Measurements from ENCODE around the gene RNF167. TPM values are rescaled to one million over a fixed set of nuclear protein-coding genes. Genes with fewer than 3 reads are reported as not detected.

Gene RNF167
- total and polyA plus RNA-seq, 2 of the 13 experiments (the other 11 are each of a cell fraction or from before 2014, with no cell fraction given): 44.1 to 45.4 TPM

DNA sequence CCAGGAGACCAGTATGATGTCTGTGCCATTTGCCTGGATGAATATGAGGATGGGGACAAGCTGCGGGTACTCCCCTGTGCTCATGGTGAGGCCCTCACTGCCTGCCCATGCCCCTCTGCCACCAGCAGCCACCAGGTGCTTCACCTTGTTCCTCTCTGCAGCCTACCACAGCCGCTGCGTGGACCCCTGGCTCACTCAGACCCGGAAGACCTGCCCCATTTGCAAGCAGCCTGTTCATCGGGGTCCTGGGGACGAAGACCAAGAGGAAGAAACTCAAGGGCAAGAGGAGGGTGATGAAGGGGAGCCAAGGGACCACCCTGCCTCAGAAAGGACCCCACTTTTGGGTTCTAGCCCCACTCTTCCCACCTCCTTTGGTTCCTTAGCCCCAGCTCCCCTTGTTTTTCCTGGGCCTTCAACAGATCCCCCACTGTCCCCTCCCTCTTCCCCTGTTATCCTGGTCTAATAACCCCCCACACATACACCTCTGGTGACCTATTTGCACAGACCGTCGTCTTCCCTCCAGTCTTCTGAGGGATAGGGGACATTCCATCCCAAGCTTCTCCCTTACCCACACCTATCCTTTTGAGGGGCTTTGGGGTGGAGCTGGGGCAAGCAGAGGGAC is 4.6 kb downstream of the RNF167 start (continued):
- TF ChIP-seq ZNF253 (CRISPR knock-in tag; IDR thresholded peaks at IDR 0.05; ENCODE audit: borderline replicate concordance) (no peak), ZNF563 (CRISPR knock-in tag; IDR thresholded peaks at IDR 0.05) (no peak), ZNF691 (CRISPR knock-in tag; IDR thresholded peaks at IDR 0.05; ENCODE audit: borderline replicate concordance, low read depth) (no peak), HMG20B (CRISPR knock-in tag; conservative IDR thresholded peaks at IDR 0.05) (no peak), ZNF781 (CRISPR knock-in tag; IDR thresholded peaks at IDR 0.05; ENCODE audit: borderline replicate concordance, not compliant biosample characterization) (no peak), PBX3 (CRISPR knock-in tag; IDR thresholded peaks at IDR 0.05; ENCODE audit: borderline replicate concordance) (no peak), NPAS2 (CRISPR knock-in tag; IDR thresholded peaks at IDR 0.05; ENCODE audit: borderline replicate concordance) (no peak), CENPX (CRISPR knock-in tag; IDR thresholded peaks at IDR 0.05) (no peak), ZNF605 (CRISPR knock-in tag; IDR thresholded peaks at IDR 0.05) (no peak), ZNF292 (CRISPR knock-in tag; IDR thresholded peaks at IDR 0.05; ENCODE audit: borderline replicate concordance, low read depth) (no peak), ZNF121 (CRISPR knock-in tag; IDR thresholded peaks at IDR 0.05) (no peak), ZNF576 (CRISPR knock-in tag; IDR thresholded peaks at IDR 0.05) (no peak), ZNF768 (CRISPR knock-in tag; IDR thresholded peaks at IDR 0.05) (no peak), AHR (CRISPR knock-in tag; IDR thresholded peaks at IDR 0.05) (no peak), PAF1 (CRISPR knock-in tag; IDR thresholded peaks at IDR 0.05) (peak; percentile 70; the same call in 1 of the 2 replicates), NR0B2 (CRISPR knock-in tag; IDR thresholded peaks at IDR 0.05) (no peak), ZNF558 (CRISPR knock-in tag; IDR thresholded peaks at IDR 0.05; ENCODE audit: borderline replicate concordance) (no peak), NFE2L2 (IDR thresholded peaks at IDR 0.05; ENCODE audit: low read length) (no peak), CREM (IDR thresholded peaks at IDR 0.05) (no peak), CREM (CRISPR knock-in tag; IDR thresholded peaks at IDR 0.05) (no peak)
- TF ChIP-seq, protein P1, sequence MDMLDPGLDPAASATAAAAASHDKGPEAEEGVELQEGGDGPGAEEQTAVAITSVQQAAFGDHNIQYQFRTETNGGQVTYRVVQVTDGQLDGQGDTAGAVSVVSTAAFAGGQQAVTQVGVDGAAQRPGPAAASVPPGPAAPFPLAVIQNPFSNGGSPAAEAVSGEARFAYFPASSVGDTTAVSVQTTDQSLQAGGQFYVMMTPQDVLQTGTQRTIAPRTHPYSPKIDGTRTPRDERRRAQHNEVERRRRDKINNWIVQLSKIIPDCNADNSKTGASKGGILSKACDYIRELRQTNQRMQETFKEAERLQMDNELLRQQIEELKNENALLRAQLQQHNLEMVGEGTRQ (IDR thresholded peaks at IDR 0.05; ENCODE audit: low read depth, low read length): no peak
- TF ChIP-seq, protein P1 (CRISPR knock-in tag; IDR thresholded peaks at IDR 0.05; ENCODE audit: borderline replicate concordance): no peak
- TF ChIP-seq, protein P2, sequence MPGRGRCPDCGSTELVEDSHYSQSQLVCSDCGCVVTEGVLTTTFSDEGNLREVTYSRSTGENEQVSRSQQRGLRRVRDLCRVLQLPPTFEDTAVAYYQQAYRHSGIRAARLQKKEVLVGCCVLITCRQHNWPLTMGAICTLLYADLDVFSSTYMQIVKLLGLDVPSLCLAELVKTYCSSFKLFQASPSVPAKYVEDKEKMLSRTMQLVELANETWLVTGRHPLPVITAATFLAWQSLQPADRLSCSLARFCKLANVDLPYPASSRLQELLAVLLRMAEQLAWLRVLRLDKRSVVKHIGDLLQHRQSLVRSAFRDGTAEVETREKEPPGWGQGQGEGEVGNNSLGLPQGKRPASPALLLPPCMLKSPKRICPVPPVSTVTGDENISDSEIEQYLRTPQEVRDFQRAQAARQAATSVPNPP (CRISPR knock-in tag; IDR thresholded peaks at IDR 0.05): no peak
- TF ChIP-seq, protein P3, sequence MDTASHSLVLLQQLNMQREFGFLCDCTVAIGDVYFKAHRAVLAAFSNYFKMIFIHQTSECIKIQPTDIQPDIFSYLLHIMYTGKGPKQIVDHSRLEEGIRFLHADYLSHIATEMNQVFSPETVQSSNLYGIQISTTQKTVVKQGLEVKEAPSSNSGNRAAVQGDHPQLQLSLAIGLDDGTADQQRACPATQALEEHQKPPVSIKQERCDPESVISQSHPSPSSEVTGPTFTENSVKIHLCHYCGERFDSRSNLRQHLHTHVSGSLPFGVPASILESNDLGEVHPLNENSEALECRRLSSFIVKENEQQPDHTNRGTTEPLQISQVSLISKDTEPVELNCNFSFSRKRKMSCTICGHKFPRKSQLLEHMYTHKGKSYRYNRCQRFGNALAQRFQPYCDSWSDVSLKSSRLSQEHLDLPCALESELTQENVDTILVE (CRISPR knock-in tag; IDR thresholded peaks at IDR 0.05): no peak

All from HepG2 (cell line).